ENCODE measurements around the gene TEX2. TPM values are rescaled to one million over a fixed set of nuclear protein-coding genes. Genes with fewer than 3 reads are reported as not detected.

Gene TEX2
- total and polyA plus RNA-seq, 9 of the 15 experiments (the other 6 are each of a cell fraction or from before 2014, with no cell fraction given), result 4.1 to 27.6 (median 19.3) TPM

- Histone ChIP-seq H3K27ac (ENCODE audit: extremely low read depth, low read depth, low read length) (no peak overlapping the region), H3K79me2 (ENCODE audit: control insufficient read depth, insufficient read depth, low read length) (no peaks in the 10 kb centered on the region), H3K9ac (ENCODE audit: insufficient read depth in 1 of 2, low read depth in 2 of 2, low read length in 2 of 2) (no peak overlapping the region), H3K27me3 (ENCODE audit: control insufficient read depth in 2 of 2, insufficient read depth in 2 of 2, low read length in 2 of 2) (no peaks in the 10 kb centered on the region), H3K4me1 (replicated peaks in 1 of 2; ENCODE audit: control insufficient read depth in 2 of 2, insufficient read depth in 2 of 2, low read length in 2 of 2) (no peaks in the 10 kb centered on the region), H3K9me1 (ENCODE audit: control insufficient read depth, insufficient read depth, low read length) (no peaks in the 10 kb centered on the region), H3K9me3 (replicated peaks; ENCODE audit: control insufficient read depth, insufficient read depth, low read depth, low read length) (no peaks in the 10 kb centered on the region), H3K4me2 (ENCODE audit: insufficient read depth, low read length) (no peak overlapping the region), H2AFZ (ENCODE audit: low read depth, low read length) (no peak overlapping the region), H4K20me1 (replicated peaks; ENCODE audit: control insufficient read depth, insufficient read depth, low read length) (no peaks in the 10 kb centered on the region), H3K4me3 (no peak overlapping the region), H3K36me3 (ENCODE audit: control insufficient read depth, insufficient read depth, low read length) (peaks cover 73% of the 10 kb centered on the region)
- no peak for ATAC-seq
- TF ChIP-seq PHF20 (IDR thresholded peaks at IDR 0.05; ENCODE audit: partially characterized antibody) (no peak), PKNOX1 (IDR thresholded peaks at IDR 0.05) (peak; percentile 41; the same call in 1 of the 2 replicates), CEBPB (tag; IDR thresholded peaks at IDR 0.05) (peak; percentile 70)
- in situ Hi-C loops (cut with MboI), result no loop called here
- intact Hi-C loops (cut with micrococcal nuclease), result no loop called here
- no peak for DNase-seq (ENCODE audit: extremely low read depth in 1 of 4, low spot score in 3 of 4)
- no peak for FAIRE-seq
- ChIA-PET POLR2A (interaction anchor here (0.6 kb wide), 1 partner anchor 29 kb away, joined by 4 read pairs; no protein-coding TSS in a partner anchor), CTCF (ENCODE audit: low intra/inter-chr PET ratio) (no interaction called here)
- 29% methylated on average over 1 of the region's 3 CpGs for WGBS (ENCODE audit: insufficient coverage, low coverage, missing lambda C conversion rate)
- no TSS peak for BruUV-seq (replicated peaks)
These were observed 89.4 kb downstream of the TEX2 start for GRCh38 chr17:64173646-64174045.

GRCh38 chr17:64172510-64172909 lies 90.5 kb downstream of the TEX2 start:
- Histone ChIP-seq H3K4me2 (ENCODE audit: insufficient read depth, low read length) (no peak overlapping the region), H3K9ac (ENCODE audit: insufficient read depth in 1 of 2, low read depth in 2 of 2, low read length in 2 of 2) (no peak overlapping the region), H3K27me3 (ENCODE audit: control insufficient read depth in 2 of 2, insufficient read depth in 2 of 2, low read length in 2 of 2) (no peaks in the 10 kb centered on the region), H3K4me1 (replicated peaks in 1 of 2; ENCODE audit: control insufficient read depth in 2 of 2, insufficient read depth in 2 of 2, low read length in 2 of 2) (no peaks in the 10 kb centered on the region), H3K4me3 (no peak overlapping the region), H3K79me2 (ENCODE audit: control insufficient read depth, insufficient read depth, low read length) (no peaks in the 10 kb centered on the region), H3K36me3 (ENCODE audit: control insufficient read depth, insufficient read depth, low read length) (peaks cover 68% of the 10 kb centered on the region), H3K9me1 (ENCODE audit: control insufficient read depth, insufficient read depth, low read length) (no peaks in the 10 kb centered on the region), H2AFZ (ENCODE audit: low read depth, low read length) (no peak overlapping the region), H3K9me3 (replicated peaks; ENCODE audit: control insufficient read depth, insufficient read depth, low read depth, low read length) (no peaks in the 10 kb centered on the region), H4K20me1 (replicated peaks; ENCODE audit: control insufficient read depth, insufficient read depth, low read length) (no peaks in the 10 kb centered on the region), H3K27ac (ENCODE audit: extremely low read depth, low read depth, low read length) (no peak overlapping the region)
- DNase-seq (ENCODE audit: extremely low read depth in 1 of 4, low spot score in 3 of 4), result peak; percentile 20 to 45 (median 35)
- intact Hi-C loops (cut with micrococcal nuclease) (no loop called here), in situ Hi-C loops (cut with MboI) (no loop called here)
- ChIA-PET POLR2A (interaction anchor here (0.5 kb wide), 1 partner anchor 84 kb away, joined by 3 read pairs; no protein-coding TSS in a partner anchor), CTCF (ENCODE audit: low intra/inter-chr PET ratio) (no interaction called here)
- WGBS (ENCODE audit: insufficient coverage, low coverage, missing lambda C conversion rate), result 27% methylated on average over 3 of the region's 3 CpGs
- FAIRE-seq, result no peak
- peak; percentile 71 for ATAC-seq
- no TSS peak for BruUV-seq (replicated peaks)
- TF ChIP-seq, protein P1, sequence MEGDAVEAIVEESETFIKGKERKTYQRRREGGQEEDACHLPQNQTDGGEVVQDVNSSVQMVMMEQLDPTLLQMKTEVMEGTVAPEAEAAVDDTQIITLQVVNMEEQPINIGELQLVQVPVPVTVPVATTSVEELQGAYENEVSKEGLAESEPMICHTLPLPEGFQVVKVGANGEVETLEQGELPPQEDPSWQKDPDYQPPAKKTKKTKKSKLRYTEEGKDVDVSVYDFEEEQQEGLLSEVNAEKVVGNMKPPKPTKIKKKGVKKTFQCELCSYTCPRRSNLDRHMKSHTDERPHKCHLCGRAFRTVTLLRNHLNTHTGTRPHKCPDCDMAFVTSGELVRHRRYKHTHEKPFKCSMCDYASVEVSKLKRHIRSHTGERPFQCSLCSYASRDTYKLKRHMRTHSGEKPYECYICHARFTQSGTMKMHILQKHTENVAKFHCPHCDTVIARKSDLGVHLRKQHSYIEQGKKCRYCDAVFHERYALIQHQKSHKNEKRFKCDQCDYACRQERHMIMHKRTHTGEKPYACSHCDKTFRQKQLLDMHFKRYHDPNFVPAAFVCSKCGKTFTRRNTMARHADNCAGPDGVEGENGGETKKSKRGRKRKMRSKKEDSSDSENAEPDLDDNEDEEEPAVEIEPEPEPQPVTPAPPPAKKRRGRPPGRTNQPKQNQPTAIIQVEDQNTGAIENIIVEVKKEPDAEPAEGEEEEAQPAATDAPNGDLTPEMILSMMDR (IDR thresholded peaks at IDR 0.05 in 2 of 3, conservative IDR thresholded peaks at IDR 0.05 in 1 of 3; ENCODE audit: insufficient read depth in 2 of 3, low read depth in 1 of 3, low read length in 3 of 3), result peak in 2 of 3 experiments; percentile 17 to 25; a peak in 2 of 6 replicates
- TF ChIP-seq DPF2 (IDR thresholded peaks at IDR 0.05), result 0 out of 2 replicates have a peak, but pooled peaks have one; percentile 32
- TF ChIP-seq FOSL1 (tag; conservative IDR thresholded peaks at IDR 0.05), result no peak
- peak; percentile 28; the same call in 1 of the 2 replicates for TF ChIP-seq TCF3 (CRISPR knock-in tag; IDR thresholded peaks at IDR 0.05)
- TF ChIP-seq RFX5 (IDR thresholded peaks at IDR 0.05; ENCODE audit: low read depth, low read length), result no peak
- no peak for TF ChIP-seq POLR2H (tag; IDR thresholded peaks at IDR 0.05; ENCODE audit: low read depth)
- TF ChIP-seq JUND (IDR thresholded peaks at IDR 0.05; ENCODE audit: borderline replicate concordance, low read depth, low read length), result 0 out of 2 replicates have a peak, but pooled peaks have one; percentile 4
- no peak for TF ChIP-seq JUND (tag; IDR thresholded peaks at IDR 0.05; ENCODE audit: borderline replicate concordance, low read depth, low read length)
- TF ChIP-seq, protein P2, sequence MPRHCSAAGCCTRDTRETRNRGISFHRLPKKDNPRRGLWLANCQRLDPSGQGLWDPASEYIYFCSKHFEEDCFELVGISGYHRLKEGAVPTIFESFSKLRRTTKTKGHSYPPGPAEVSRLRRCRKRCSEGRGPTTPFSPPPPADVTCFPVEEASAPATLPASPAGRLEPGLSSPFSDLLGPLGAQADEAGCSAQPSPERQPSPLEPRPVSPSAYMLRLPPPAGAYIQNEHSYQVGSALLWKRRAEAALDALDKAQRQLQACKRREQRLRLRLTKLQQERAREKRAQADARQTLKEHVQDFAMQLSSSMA (CRISPR knock-in tag; IDR thresholded peaks at IDR 0.05), result no peak
- TF ChIP-seq RAD21 (CRISPR knock-in tag; conservative IDR thresholded peaks at IDR 0.05 in 1 of 2, IDR thresholded peaks at IDR 0.05 in 1 of 2), result peak in 1 of 2 experiments; percentile 34; a peak in 1 of 4 replicates
